GM21423 (cell line): ENCODE results near the gene SLC25A10.

Source experiments
- ATAC-seq: cut with Tn5 transposase; IDR thresholded peaks from one replicate; pipeline ENCODE4 v1.9.1; 2021; ENCODE audit warnings: mild to moderate bottlenecking, moderate library complexity; ENCODE audit not compliant: unreplicated experiment

Gene SLC25A10

DNA sequence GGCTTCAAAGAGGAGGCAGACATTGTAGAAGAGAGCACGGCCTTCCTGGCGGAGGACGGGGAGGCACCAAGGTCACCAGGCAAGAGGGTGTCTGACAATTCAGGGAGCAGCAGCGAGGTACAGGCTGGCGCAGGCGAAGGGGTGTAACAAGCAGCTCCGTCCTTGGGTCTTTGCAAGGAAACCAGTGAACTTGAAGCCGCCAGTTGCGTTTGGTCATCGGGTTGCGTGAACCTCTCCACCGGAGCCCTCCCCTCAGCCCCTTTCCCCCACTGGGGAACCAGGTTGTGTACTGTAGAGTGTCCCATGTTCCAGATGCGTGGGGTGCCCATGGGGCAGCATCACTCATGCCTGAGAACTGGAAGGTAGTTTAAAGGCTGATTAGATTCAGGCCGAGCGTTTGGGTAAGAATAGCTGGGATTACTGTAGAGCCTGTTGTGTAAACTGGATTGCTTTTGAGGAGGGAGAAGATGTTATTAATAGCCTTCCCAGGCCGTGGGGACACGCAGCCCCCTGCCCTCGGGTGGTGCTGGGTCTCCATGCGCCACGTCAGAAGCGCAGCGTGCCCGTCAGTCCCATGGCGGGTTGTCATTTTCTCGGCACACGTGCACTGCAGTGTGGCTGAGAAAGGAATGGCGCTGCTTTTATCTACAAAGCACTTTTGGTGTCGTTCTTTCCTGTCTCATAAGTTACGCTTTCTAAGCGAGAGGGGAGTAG lies 6.4 kb upstream of the SLC25A10 start:
- no peak for ATAC-seq

GRCh38 chr17:81706232-81706611 lies 5.9 kb upstream of the SLC25A10 start:
- ATAC-seq, result no peak

DNA sequence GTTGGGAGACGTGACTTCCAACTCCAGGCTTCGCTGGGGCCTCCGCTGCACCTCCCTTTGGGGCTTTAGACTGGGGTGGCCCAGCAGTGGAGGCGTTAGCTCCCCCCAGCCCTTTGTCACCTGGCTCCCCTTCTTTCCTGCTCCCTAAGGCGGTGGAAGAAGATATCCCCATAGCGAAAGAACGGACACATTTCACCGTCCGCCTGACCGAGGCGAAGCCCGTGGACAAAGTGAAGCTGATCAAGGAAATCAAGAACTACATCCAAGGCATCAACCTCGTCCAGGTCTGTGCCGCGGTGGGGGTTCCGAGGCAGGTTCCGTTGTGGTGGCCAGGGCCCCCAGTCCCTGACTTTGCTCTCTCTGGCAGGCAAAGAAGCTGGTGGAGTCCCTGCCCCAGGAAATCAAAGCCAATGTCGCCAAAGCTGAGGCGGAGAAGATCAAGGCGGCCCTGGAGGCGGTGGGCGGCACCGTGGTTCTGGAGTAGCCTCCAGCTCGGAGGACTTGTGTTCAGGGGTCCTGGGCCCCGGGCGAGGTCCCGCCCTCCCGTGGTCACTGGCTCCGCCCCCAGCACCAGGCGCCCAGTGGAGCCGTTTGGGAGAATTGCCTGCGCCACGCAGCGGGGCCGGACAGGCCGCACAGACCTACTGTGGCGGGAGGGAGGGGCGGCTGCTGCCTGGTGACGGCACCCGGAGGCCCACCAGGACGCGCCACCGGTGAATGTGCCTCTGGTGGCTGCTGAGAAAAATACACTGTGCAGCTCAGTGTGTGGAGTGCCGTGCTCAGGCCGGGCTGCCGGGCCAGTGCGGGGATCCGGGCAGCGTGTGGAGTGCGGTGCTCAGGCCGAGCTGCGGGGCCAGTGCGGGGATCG lies 5.1 kb upstream of the SLC25A10 start:
- no peak for ATAC-seq

- ATAC-seq, result no peak
Measured at GRCh38 chr17:81707725-81708646, 4.1 kb upstream of the SLC25A10 start.

DNA sequence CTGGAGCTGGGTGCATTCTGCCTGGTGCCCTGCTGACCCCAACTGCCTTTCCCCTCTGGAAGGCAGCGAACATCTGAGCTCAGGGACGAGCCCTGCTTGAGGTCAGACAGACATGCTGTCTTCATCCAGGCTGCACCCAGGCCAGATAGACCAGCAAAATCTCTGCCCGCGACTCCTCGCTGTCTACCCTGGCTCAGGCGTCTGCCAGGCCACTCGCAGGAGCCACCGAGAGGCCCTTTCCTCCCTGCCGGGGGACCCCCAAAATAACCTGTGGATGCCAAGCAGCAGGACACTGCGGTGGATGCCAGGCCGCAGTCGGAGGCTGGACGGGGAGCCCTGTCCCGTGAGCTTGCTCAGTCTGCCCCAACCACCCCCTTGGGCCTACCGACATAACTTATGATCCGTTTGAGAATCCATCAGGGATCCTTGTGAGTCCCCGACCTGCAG lies 3.3 kb upstream of the SLC25A10 start:
- ATAC-seq, result no peak

GRCh38 chr17:81710514-81711308 lies 1.4 kb upstream of the SLC25A10 start:
- ATAC-seq, result no peak

DNA sequence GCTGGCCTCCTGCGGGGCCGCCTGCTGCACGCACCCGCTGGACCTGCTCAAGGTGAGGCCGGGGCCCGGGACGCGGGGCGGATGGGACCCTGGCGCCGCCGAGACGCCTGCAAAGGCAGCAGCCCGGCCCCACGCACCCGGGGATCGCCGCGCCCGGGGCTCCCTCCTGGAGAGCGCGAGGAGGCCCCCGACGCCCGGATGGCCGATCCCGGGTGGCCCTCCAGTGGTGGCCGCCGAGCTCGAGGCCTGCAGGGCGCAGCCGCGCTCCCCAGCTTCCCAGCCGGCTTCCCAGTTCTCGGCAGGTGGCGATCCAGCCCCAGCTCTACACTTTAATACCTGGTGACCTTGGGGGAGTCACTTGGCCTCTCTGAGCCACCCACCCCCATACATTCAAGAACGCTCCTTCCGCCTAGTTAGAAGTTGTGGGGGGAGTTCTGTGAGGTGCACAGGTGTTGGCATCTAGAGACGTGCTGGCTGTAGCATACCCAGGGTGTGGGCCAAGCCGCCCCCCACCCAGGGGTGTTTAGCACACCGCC lies 452 bp downstream of the SLC25A10 start:
- no peak for ATAC-seq

DNA sequence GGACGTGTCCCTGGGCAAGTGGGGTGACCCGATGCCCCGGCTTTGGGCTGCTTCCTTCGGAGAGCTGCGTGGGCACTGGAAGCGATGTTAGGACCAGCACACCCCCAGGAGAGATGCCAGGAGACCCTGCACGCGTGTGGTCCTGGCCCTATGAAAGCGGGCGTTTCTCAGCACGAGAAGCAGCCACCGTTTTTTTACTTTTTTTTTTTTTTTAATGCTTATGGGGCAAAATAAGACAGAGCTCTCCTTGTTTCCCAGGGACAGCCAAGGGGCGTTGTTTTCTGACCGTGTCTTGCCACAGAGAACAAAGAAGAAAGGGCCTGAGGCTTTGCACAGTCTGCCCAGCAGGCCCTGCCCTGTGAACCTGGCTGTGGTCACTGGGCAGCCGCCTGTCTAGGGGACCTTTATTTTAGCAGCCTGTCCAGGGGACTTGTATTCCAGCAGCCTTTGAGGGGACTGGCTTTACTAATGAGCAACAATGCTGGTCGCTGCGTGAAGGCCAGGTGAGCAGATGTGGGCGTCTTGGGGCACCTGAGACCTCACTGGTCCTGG lies 996 bp downstream of the SLC25A10 start:
- no peak for ATAC-seq

- no peak for ATAC-seq
Measured at GRCh38 chr17:81713556-81714411, 1.7 kb downstream of the SLC25A10 start.

- no peak for ATAC-seq
Measured at GRCh38 chr17:81714412-81715106, 2.5 kb downstream of the SLC25A10 start.

- ATAC-seq, result no peak
Measured at GRCh38 chr17:81715107-81715871, 3.2 kb downstream of the SLC25A10 start.

GRCh38 chr17:81715872-81716673 lies 4.0 kb downstream of the SLC25A10 start:
- ATAC-seq, result no peak

DNA sequence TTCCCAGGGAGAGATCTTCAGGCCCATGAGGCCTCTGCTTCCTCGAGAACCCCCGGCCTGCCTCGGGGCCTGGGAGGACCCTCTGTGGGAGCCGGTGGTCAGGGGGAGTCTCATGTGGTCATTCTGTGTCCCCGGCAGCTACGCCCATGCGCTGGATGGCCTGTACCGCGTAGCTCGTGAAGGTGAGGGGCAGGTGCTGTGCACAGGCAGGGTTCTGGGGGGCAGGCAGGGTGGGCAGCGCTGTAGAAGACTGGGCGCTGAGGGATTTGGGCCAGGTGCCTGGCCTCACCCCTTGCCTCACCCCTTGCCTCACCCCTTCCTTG lies 4.6 kb downstream of the SLC25A10 start:
- no peak for ATAC-seq

GRCh38 chr17:81717049-81717765 lies 5.1 kb downstream of the SLC25A10 start:
- no peak for ATAC-seq

- no peak for ATAC-seq
Measured at GRCh38 chr17:81717766-81718089, 5.6 kb downstream of the SLC25A10 start.
